SH-SY5Y (cell line): ENCODE results near the gene ZNF24.

Experiments used
- GATA2 ChIP-seq: IDR thresholded peaks from 2 replicates; pipeline ENCODE4 v1.6.1; 2011; ENCODE audit warnings: mild to moderate bottlenecking, low read depth, low read length
- GATA3 ChIP-seq: IDR thresholded peaks from 2 replicates; pipeline ENCODE4 v1.6.1; 2011; ENCODE audit warnings: low read depth, mild to moderate bottlenecking, low read length, moderate library complexity

DNA sequence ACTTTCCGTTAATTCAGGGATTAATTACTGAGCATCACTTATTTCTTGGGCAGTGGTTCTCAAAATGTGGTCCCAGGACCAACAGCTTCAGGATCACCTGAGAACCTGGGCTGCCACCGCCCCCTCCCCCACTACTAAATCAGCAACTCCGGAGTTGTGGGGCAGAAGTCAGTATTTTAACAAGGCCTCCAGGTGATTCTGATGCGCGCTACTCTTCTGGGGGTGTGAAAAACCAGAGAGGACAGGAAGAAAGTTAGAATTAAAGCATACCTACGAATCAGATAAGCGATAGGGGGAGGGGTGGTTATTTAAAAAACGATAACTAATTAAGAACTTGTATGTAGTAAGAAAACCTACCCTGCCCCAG is 54.5 kb downstream of the ZNF24 start:
- peak; percentile 37; the same call in 1 of the 2 replicates for TF ChIP-seq GATA2
- no peak for TF ChIP-seq GATA3
